ENCODE measurements around the gene CAND2.
"Not testable (repeated sequence)": the region's sequence is repeated elsewhere in the genome, so short reads cannot be mapped to it uniquely, and the experiment has no call there.

The CAND2 gene

GRCh38 chr3:12838179-12838965 lies 41.9 kb downstream of the CAND2 start:
- DNase-seq (ENCODE audit: low read depth in 2 of 2): peak in 1 of 2 donors; percentile 31
- H3K4me3 ChIP-seq (replicated peaks in 1 of 2; ENCODE audit: low read depth in 2 of 2, low read length in 2 of 2): peak overlapping the region in 1 of 2 donors; percentile 9
- no peak for TF ChIP-seq CTCF (IDR thresholded peaks at IDR 0.05; ENCODE audit: low read depth, low read length)

- H3K4me3 ChIP-seq (replicated peaks in 1 of 2; ENCODE audit: low read depth in 2 of 2, low read length in 2 of 2): peak overlapping the region; percentile 75 to 96
- no peak for DNase-seq (ENCODE audit: low read depth in 2 of 2)
- TF ChIP-seq CTCF (IDR thresholded peaks at IDR 0.05; ENCODE audit: low read depth, low read length): no peak
Measured at GRCh38 chr3:12839156-12839946, 42.9 kb downstream of the CAND2 start.

GRCh38 chr3:12840148-12840547 lies 43.7 kb downstream of the CAND2 start:
- not testable (repeated sequence) for DNase-seq (ENCODE audit: low read depth in 2 of 2)
- H3K4me3 ChIP-seq (replicated peaks in 1 of 2; ENCODE audit: low read depth in 2 of 2, low read length in 2 of 2): peak overlapping the region; percentile 75 to 96

- peak in 1 of 2 donors; percentile 38 for DNase-seq (ENCODE audit: low read depth in 2 of 2)
Measured at GRCh38 chr3:12840591-12841148, 44.2 kb downstream of the CAND2 start.

GRCh38 chr3:12841149-12841969 lies 44.9 kb downstream of the CAND2 start, which contains the start of gene RPL32:
TSS of gene RPL32 (minus strand) at chr3:12841565. CDS start at chr3:12840237, 1,328 bp downstream.
- TF ChIP-seq CTCF (IDR thresholded peaks at IDR 0.05; ENCODE audit: low read depth, low read length): peak; percentile 82
- H3K4me3 ChIP-seq (replicated peaks in 1 of 2; ENCODE audit: low read depth in 2 of 2, low read length in 2 of 2): peak within 1 kb of the TSS; percentile 75 to 96
- DNase-seq (ENCODE audit: low read depth in 2 of 2): peak; percentile 98 to 99

More at GRCh38 chr3:12840591-12841148, 44.2 kb downstream of the CAND2 start:
- peak overlapping the region; percentile 75 to 96 for H3K4me3 ChIP-seq (replicated peaks in 1 of 2; ENCODE audit: low read depth in 2 of 2, low read length in 2 of 2)
- TF ChIP-seq CTCF (IDR thresholded peaks at IDR 0.05; ENCODE audit: low read depth, low read length): no peak

- peak overlapping the region in 1 of 2 donors; percentile 22 for H3K4me3 ChIP-seq (replicated peaks in 1 of 2; ENCODE audit: low read depth in 2 of 2, low read length in 2 of 2)
- no peak for DNase-seq (ENCODE audit: low read depth in 2 of 2)
- TF ChIP-seq CTCF (IDR thresholded peaks at IDR 0.05; ENCODE audit: low read depth, low read length): no peak
Measured at GRCh38 chr3:12841970-12842328, 45.5 kb downstream of the CAND2 start.

Data from cardiac fibroblast (primary cell).